PC-9 (cell line): ENCODE results near the gene UCHL3. TPM values are rescaled to one million over a fixed set of nuclear protein-coding genes. Genes with fewer than 3 reads are reported as not detected.

Experiments used
- BruUV-seq: library from RNA; stranded (reverse); fragments of 400-500 nt; replicated peaks from 2 replicates; lab custom pipeline; 2021; lab: Mats Ljungman, UMichigan
- CTCF ChIA-PET: fragments of 300-600 bp; sonication (Branson Sonifier 250); formaldehyde crosslinking; loops from one replicate; lab custom pipeline; 2022; ENCODE audit warnings: antibody characterized with exemption; lab: Charles Lee
- POLR2A ChIA-PET: fragments of 300-600 bp; sonication (Branson Sonifier 250); formaldehyde crosslinking; loops from one replicate; lab custom pipeline; 2022; ENCODE audit warnings: antibody characterized with exemption; ENCODE audit not compliant: unreplicated experiment; lab: Charles Lee
- DNase-seq, 2 experiments: peaks; one replicate each; pipeline versions ENCODE4 v3.0.0 to v3.0.0-alpha.2; 2015 to 2022; ENCODE audit warnings: mixed read lengths in 1 of 2
- H2AFZ ChIP-seq: fragments of 200-600 bp; sonication (generic); 2 replicates; pipeline ENCODE4 v1.8.1; 2017; ENCODE audit warnings: antibody characterized with exemption
- H3F3A ChIP-seq: fragments of 200-600 bp; sonication (generic); 2 replicates; pipeline ENCODE4 v1.8.1; 2017; ENCODE audit warnings: antibody characterized with exemption, mild to moderate bottlenecking, low read depth; ENCODE audit not compliant: insufficient read depth
- H3K27ac ChIP-seq: fragments of 200-600 bp; sonication (generic); 2 replicates; pipeline ENCODE4 v1.6.1; 2016; ENCODE audit warnings: mixed run types
- H3K27me3 ChIP-seq: fragments of 200-600 bp; sonication (generic); 2 replicates; pipeline ENCODE4 v1.6.1; 2016; ENCODE audit warnings: low read depth, mixed run types; ENCODE audit not compliant: insufficient read depth
- H3K36me3 ChIP-seq: fragments of 200-600 bp; sonication (generic); 2 replicates; pipeline ENCODE4 v1.6.1; 2016; ENCODE audit warnings: low read depth, mixed run types
- H3K4me1 ChIP-seq: fragments of 200-600 bp; sonication (generic); replicated peaks from 2 replicates; pipeline ENCODE4 v1.6.1; 2016; ENCODE audit warnings: mixed run types; ENCODE audit not compliant: insufficient read depth
- H3K4me2 ChIP-seq: fragments of 200-600 bp; sonication (generic); 2 replicates; pipeline ENCODE4 v1.6.1; 2017; ENCODE audit warnings: mixed run types
- H3K4me3 ChIP-seq: fragments of 200-600 bp; sonication (generic); 2 replicates; pipeline ENCODE4 v1.6.1; 2016; ENCODE audit warnings: mixed run types
- H3K79me2 ChIP-seq: fragments of 200-600 bp; sonication (generic); 2 replicates; pipeline ENCODE4 v1.6.1; 2017; ENCODE audit warnings: low read depth, mixed run types
- H3K9me2 ChIP-seq: fragments of 200-600 bp; sonication (generic); 2 replicates; pipeline ENCODE4 v1.8.1; 2017; ENCODE audit warnings: mild to moderate bottlenecking; ENCODE audit not compliant: insufficient read depth
- H3K9me3 ChIP-seq: fragments of 200-600 bp; sonication (generic); 2 replicates; pipeline ENCODE4 v1.8.1; 2016; ENCODE audit warnings: low read depth; ENCODE audit not compliant: insufficient read depth
- H4K20me1 ChIP-seq: fragments of 200-600 bp; sonication (generic); 2 replicates; pipeline ENCODE4 v1.8.1; 2017; ENCODE audit not compliant: insufficient read depth
- EZH2 ChIP-seq: fragments of 200-600 bp; sonication (generic); IDR thresholded peaks from 2 replicates; pipeline ENCODE4 v1.8.0; 2017; ENCODE audit warnings: antibody characterized with exemption, low read depth
- intact Hi-C: fragments of 100-400 bp; cut with micrococcal nuclease; formaldehyde crosslinking; loops from one replicate; pipeline ENCODE4 v1.10.0; 2022; ENCODE audit not compliant: unreplicated experiment
- total RNA-seq: library from RNA; stranded (reverse); gene quantifications from 2 replicates; pipeline ENCODE4 v1.2.3, GENCODE V29; 2021
- TF ChIP-seq, protein P1 (sequence below): fragments of 200-600 bp; sonication (generic); conservative IDR thresholded peaks from 2 replicates; pipeline ENCODE4 v1.6.1; 2017; ENCODE audit warnings: mixed run types, antibody characterized with exemption, mild to moderate bottlenecking, moderate library complexity

The UCHL3 gene
- total RNA-seq, 1 experiment from 2014 or later = 54.9 TPM

DNA sequence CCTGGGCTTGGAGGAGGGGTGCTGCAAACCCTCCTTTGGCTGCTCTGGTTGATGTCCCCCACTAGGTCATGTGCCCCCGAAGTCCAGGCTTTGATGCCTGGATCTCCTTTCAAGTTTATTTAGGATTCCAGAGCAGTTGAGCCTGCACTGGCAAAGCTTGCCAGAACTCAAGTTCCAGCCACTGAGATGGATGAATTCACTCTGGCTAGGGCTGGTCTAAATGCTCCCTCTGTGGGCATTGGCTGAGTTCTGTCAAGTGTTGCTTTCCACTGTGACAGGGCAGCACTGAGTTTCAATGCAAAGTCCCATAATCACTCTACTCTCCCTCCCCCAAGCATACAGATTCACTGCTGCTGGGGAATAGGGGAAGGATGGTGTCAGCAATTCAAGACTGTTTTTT, 68.7 kb downstream of the UCHL3 start:
- Histone ChIP-seq H3K27me3 (no peaks in the 10 kb centered on the region), H3K36me3 (no peaks in the 10 kb centered on the region), H2AFZ (no peak overlapping the region), H3K4me3 (no peak overlapping the region), H3K9me3 (no peaks in the 10 kb centered on the region), H4K20me1 (no peaks in the 10 kb centered on the region), H3K4me1 (no peaks in the 10 kb centered on the region), H3K4me2 (no peak overlapping the region), H3K79me2 (no peaks in the 10 kb centered on the region), H3F3A (no peaks in the 10 kb centered on the region), H3K27ac (no peak overlapping the region), H3K9me2 (no peaks in the 10 kb centered on the region)
- TF ChIP-seq, protein P1, sequence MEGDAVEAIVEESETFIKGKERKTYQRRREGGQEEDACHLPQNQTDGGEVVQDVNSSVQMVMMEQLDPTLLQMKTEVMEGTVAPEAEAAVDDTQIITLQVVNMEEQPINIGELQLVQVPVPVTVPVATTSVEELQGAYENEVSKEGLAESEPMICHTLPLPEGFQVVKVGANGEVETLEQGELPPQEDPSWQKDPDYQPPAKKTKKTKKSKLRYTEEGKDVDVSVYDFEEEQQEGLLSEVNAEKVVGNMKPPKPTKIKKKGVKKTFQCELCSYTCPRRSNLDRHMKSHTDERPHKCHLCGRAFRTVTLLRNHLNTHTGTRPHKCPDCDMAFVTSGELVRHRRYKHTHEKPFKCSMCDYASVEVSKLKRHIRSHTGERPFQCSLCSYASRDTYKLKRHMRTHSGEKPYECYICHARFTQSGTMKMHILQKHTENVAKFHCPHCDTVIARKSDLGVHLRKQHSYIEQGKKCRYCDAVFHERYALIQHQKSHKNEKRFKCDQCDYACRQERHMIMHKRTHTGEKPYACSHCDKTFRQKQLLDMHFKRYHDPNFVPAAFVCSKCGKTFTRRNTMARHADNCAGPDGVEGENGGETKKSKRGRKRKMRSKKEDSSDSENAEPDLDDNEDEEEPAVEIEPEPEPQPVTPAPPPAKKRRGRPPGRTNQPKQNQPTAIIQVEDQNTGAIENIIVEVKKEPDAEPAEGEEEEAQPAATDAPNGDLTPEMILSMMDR = no peak
- no peak for TF ChIP-seq EZH2
- POLR2A ChIA-PET = no interaction called here
- no TSS peak for BruUV-seq
- DNase-seq = no peak
- CTCF ChIA-PET = no interaction called here
- intact Hi-C loops = no loop called here

DNA sequence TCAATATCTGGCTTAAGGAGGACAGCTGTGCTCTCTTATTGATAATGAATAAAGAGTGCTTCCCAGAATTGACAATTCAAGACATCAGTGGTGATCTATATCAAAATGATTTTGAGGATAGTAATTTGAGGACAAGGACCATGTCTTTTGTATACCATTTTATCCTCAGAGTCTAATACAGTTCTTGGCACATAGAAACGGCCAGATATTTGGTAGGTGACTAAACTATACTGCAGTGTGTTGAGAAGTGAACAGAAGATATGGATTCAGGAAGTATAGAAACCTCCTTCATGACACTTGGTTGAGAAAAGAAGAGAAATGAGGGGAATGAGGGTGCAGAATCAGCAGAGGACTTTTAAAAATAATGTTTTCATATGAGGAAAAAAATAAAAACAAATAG, 70.4 kb downstream of the UCHL3 start:
- H2AFZ ChIP-seq = no peak overlapping the region
- H3K27me3 ChIP-seq = no peaks in the 10 kb centered on the region
- H3K27ac ChIP-seq = no peak overlapping the region
- no peaks in the 10 kb centered on the region for H3K36me3 ChIP-seq
- H3K9me2 ChIP-seq = no peaks in the 10 kb centered on the region
- H3K4me3 ChIP-seq = no peak overlapping the region
- ChIA-PET CTCF (no interaction called here), POLR2A (no interaction called here)
- intact Hi-C loops = no loop called here
- no peak for DNase-seq
- H3K4me2 ChIP-seq = no peak overlapping the region
- no peaks in the 10 kb centered on the region for H3K4me1 ChIP-seq
- H3K79me2 ChIP-seq = no peaks in the 10 kb centered on the region
- no TSS peak for BruUV-seq
- TF ChIP-seq, protein P1 = no peak
- TF ChIP-seq EZH2 = no peak
- no peaks in the 10 kb centered on the region for H3F3A ChIP-seq
- no peaks in the 10 kb centered on the region for H3K9me3 ChIP-seq
- no peaks in the 10 kb centered on the region for H4K20me1 ChIP-seq

DNA sequence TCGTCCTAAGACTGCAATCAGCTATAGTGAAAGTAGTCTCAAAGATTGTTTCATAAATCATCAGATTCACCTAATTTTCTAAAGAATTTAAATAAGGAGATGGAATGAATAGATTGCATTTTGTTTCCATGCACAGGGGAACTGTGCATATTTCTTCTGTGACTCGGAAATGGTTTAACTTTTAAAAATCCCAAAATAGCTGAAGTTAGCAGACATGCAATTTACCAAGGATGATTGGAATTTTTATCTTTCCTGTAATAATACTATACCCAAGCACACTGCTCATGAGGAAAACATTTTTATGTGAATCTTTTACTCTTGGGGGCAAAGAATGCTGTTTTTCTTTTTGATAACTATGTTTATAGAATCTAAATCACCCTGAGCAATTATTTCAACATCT, 71.6 kb downstream of the UCHL3 start:
- H3K4me3 ChIP-seq = no peak overlapping the region
- H3K36me3 ChIP-seq = no peaks in the 10 kb centered on the region
- no peaks in the 10 kb centered on the region for H3K9me2 ChIP-seq
- BruUV-seq = no TSS peak
- no peak overlapping the region for H3K4me2 ChIP-seq
- ChIA-PET POLR2A (no interaction called here), CTCF (no interaction called here)
- H3K4me1 ChIP-seq = no peaks in the 10 kb centered on the region
- no peaks in the 10 kb centered on the region for H4K20me1 ChIP-seq
- no peaks in the 10 kb centered on the region for H3K79me2 ChIP-seq
- H2AFZ ChIP-seq = no peak overlapping the region
- no peaks in the 10 kb centered on the region for H3F3A ChIP-seq
- no peaks in the 10 kb centered on the region for H3K27me3 ChIP-seq
- no peak overlapping the region for H3K27ac ChIP-seq
- intact Hi-C loops = no loop called here
- TF ChIP-seq EZH2 = no peak
- TF ChIP-seq, protein P1 = no peak
- no peak for DNase-seq
- H3K9me3 ChIP-seq = no peaks in the 10 kb centered on the region
